GM12864 (cell line): ENCODE measurements around the gene DAB1.

Source experiments
- DNase-seq: peaks from one replicate; pipeline ENCODE4 v3.0.0-alpha.2; 2011; ENCODE audit warnings: low read depth
- H3K4me3 ChIP-seq: 2 replicates; pipeline ENCODE4 v1.5.1; 2011; ENCODE audit warnings: mild to moderate bottlenecking, low read depth, low read length, control low read depth
- TF ChIP-seq, protein P1 (sequence below): IDR thresholded peaks from 2 replicates; pipeline ENCODE4 v1.5.1; 2011; ENCODE audit warnings: low read depth, mild to moderate bottlenecking, moderate library complexity, low read length, control low read depth, inconsistent platforms; ENCODE audit errors: missing control alignments

DAB1 gene

DNA sequence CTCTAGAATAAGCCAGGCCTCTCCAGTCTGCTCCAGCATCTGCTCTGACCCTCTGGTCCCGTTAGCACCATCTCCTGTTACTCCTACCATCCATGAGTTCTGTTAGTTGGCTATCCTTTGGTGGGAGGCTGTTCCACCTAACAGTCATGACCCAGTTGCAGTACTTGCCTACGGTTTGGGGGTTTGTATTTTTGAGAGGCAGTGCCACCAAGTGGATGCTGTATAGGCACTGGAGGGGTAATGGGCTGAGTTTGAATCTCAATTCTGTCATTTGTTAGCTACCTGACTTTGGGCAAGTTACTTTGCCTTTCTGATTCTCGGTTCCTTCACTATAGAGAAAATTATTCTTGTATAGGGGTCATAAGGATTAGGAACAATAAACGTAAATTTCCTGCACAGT lies 445.9 kb downstream of the DAB1 start:
- H3K4me3 ChIP-seq = no peak overlapping the region
- TF ChIP-seq, protein P1, sequence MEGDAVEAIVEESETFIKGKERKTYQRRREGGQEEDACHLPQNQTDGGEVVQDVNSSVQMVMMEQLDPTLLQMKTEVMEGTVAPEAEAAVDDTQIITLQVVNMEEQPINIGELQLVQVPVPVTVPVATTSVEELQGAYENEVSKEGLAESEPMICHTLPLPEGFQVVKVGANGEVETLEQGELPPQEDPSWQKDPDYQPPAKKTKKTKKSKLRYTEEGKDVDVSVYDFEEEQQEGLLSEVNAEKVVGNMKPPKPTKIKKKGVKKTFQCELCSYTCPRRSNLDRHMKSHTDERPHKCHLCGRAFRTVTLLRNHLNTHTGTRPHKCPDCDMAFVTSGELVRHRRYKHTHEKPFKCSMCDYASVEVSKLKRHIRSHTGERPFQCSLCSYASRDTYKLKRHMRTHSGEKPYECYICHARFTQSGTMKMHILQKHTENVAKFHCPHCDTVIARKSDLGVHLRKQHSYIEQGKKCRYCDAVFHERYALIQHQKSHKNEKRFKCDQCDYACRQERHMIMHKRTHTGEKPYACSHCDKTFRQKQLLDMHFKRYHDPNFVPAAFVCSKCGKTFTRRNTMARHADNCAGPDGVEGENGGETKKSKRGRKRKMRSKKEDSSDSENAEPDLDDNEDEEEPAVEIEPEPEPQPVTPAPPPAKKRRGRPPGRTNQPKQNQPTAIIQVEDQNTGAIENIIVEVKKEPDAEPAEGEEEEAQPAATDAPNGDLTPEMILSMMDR = no peak
- DNase-seq = no peak

DNA sequence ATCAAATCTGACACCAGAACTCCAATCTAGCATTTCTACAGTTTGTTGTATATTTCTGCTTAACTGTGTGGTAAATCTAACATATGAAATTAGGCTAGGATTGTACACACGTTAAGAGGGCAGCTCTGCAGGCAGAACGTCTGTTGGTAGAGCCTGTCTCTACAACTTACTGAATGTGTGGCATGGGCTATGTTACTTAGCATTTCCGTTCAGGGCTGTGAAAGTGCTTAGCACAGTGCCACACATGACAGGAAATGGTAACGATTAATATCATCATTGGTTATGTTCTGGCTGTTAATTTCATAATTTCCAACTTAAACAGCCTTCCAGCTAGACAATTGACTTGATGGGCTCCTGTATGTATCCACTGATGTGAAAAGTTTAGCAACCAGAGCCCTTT lies 448.4 kb downstream of the DAB1 start:
- TF ChIP-seq, protein P1 = no peak
- no peak for DNase-seq
- no peak overlapping the region for H3K4me3 ChIP-seq

DNA sequence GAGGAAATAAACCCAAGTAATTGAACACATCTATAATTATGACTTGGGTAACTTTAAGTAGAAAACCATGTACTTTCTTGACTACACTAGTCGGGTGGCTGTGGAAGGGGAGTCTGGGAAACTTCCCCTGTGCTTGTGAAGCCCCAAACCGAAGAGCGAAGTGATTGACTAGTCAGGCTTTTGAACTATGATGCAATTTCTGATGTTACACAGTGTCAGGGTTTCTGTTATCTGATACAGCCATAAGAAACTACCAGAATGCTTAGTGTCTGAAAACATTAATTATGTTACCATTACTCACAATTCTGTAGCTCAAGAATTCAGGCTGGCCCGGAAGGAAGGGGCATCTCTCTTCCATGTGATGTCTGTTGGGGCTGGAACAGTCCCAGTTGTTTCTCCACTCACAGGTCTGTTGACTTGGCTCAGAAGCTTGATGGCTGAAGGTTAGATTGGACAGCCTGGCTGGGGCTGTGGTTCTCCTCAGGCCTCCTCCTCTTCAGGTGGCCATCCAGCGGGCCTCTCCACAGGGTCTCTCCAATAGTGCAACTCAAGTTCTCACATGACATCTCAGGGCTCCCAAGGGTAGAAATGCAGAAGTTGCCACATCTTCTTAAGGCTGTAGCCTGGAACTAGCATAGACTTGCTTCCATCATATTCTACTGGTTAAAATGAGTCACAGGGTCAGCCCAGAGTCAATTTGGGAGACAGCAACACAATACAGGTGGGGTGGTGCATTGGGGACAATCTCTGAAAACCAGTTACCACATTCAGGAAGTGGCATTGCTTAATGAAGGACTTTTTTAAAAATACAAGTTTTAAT lies 449.7 kb downstream of the DAB1 start:
- H3K4me3 ChIP-seq = no peak overlapping the region

GRCh38 chr1:56972976-56973375 lies 450.9 kb downstream of the DAB1 start:
- no peak for DNase-seq
- TF ChIP-seq, protein P1 = no peak
- no peak overlapping the region for H3K4me3 ChIP-seq

More for the DNA sequence above, 449.7 kb downstream of the DAB1 start:
- TF ChIP-seq, protein P1 = no peak
- DNase-seq = no peak

- no peak overlapping the region for H3K4me3 ChIP-seq
- TF ChIP-seq, protein P1 = no peak
- no peak for DNase-seq
These were observed 453.6 kb downstream of the DAB1 start for GRCh38 chr1:56970280-56970679.

GRCh38 chr1:56968878-56969495 lies 454.9 kb downstream of the DAB1 start:
- H3K4me3 ChIP-seq = no peak overlapping the region
- no peak for DNase-seq
- TF ChIP-seq, protein P1 = no peak
